K562 (cell line): ENCODE results near the gene DAB2IP. TPM values are rescaled to one million over a fixed set of nuclear protein-coding genes. Genes with fewer than 3 reads are reported as not detected.

ENCODE experiments used
- ATAC-seq: fragments of 200-7000 bp; cut with Tn5 transposase; 3 replicates; pipeline ENCODE4 v1.9.1; 2020; ENCODE audit warnings: moderate library complexity
- BruUV-seq: library from RNA; stranded (reverse); fragments of 400-500 nt; replicated peaks from 2 replicates; lab custom pipeline; 2021; lab: Mats Ljungman, UMichigan
- CTCF ChIA-PET: fragments of 300-600 bp; formaldehyde crosslinking; extraction: SDS; loops from one replicate; lab custom pipeline; 2021; ENCODE audit warnings: low intra/inter-chr PET ratio; lab: Yijun Ruan, JAX
- POLR2A ChIA-PET: fragments of 300-600, 350-650 bp; sonication (Branson Sonifier 250); formaldehyde crosslinking; extraction: SDS; loops from one replicate; lab custom pipeline; 2021; ENCODE audit warnings: antibody characterized with exemption, inconsistent platforms; lab: Yijun Ruan, JAX
- DNase-seq, 4 experiments: peaks; one replicate each; pipeline versions ENCODE4 v3.0.0 to v3.0.0-alpha.2; 2011 to 2018; ENCODE audit warnings: low spot score in 3 of 4, mixed read lengths in 3 of 4; ENCODE audit errors: extremely low read depth in 1 of 4
- FAIRE-seq: peaks from 2 replicates; lab custom pipeline; 2011; peaks lifted over from hg19 to GRCh38; lab: Jason Lieb, UNC
- H2AFZ ChIP-seq: 2 replicates; pipeline ENCODE4 v1.6.0; 2011; ENCODE audit warnings: low read depth, low read length, control low read depth, inconsistent platforms
- H3K27ac ChIP-seq: fragments of 200-600 bp; 3 replicates; pipeline ENCODE4 v1.8.0; 2011; ENCODE audit warnings: low read depth, mild to moderate bottlenecking, control low read depth, inconsistent platforms, low read length, moderate library complexity, mixed read lengths; ENCODE audit errors: extremely low read depth
- H3K27me3 ChIP-seq, 2 experiments: fragments of 300-600 bp in 1 of 2; 2 replicates in 1 of 2; 3 replicates in 1 of 2; pipeline versions ENCODE4 v1.6.0 to v1.8.0; 2011; ENCODE audit warnings: inconsistent platforms in 2 of 2, low read length in 2 of 2, mild to moderate bottlenecking in 1 of 2, mixed read lengths in 1 of 2, moderate library complexity in 1 of 2; ENCODE audit not compliant: control insufficient read depth in 2 of 2, insufficient read depth in 2 of 2
- H3K36me3 ChIP-seq: fragments of 300-600 bp; 3 replicates; pipeline ENCODE4 v1.8.0; 2011; ENCODE audit warnings: mild to moderate bottlenecking, low read length, inconsistent platforms; ENCODE audit not compliant: control insufficient read depth, insufficient read depth
- H3K4me1 ChIP-seq, 2 experiments: fragments of 200-600 bp in 1 of 2; replicated peaks in 1 of 2; 2 replicates in 1 of 2; 3 replicates in 1 of 2; pipeline versions ENCODE4 v1.5.1 to v1.8.0; 2011; ENCODE audit warnings: inconsistent platforms in 2 of 2, low read length in 2 of 2, mild to moderate bottlenecking in 1 of 2, mixed read lengths in 1 of 2, moderate library complexity in 1 of 2; ENCODE audit not compliant: control insufficient read depth in 2 of 2, insufficient read depth in 2 of 2
- H3K4me2 ChIP-seq: 2 replicates; pipeline ENCODE4 v1.6.1; 2011; ENCODE audit warnings: low read length, control low read depth, inconsistent platforms, mixed read lengths; ENCODE audit not compliant: insufficient read depth
- H3K4me3 ChIP-seq: fragments of 200-600 bp; sonication (generic), shearing (Covaris generic); 2 replicates; pipeline ENCODE4 v1.5.1; 2016; ENCODE audit warnings: control low read depth, inconsistent platforms
- H3K79me2 ChIP-seq: fragments of 200-600 bp; 3 replicates; pipeline ENCODE4 v1.8.0; 2011; ENCODE audit warnings: low read length, inconsistent platforms; ENCODE audit not compliant: control insufficient read depth, insufficient read depth
- H3K9ac ChIP-seq, 2 experiments: 2 replicates each; pipeline versions ENCODE4 v1.6.0 to v1.6.1; 2011; ENCODE audit warnings: low read depth in 2 of 2, low read length in 2 of 2, control low read depth in 1 of 2, inconsistent platforms in 1 of 2, mild to moderate bottlenecking in 1 of 2, mixed read lengths in 1 of 2; ENCODE audit not compliant: insufficient read depth in 1 of 2
- H3K9me1 ChIP-seq: one replicate; pipeline ENCODE4 v1.6.0; 2011; ENCODE audit warnings: inconsistent platforms, mild to moderate bottlenecking, low read length, moderate library complexity; ENCODE audit not compliant: control insufficient read depth, insufficient read depth
- H3K9me3 ChIP-seq: replicated peaks from 2 replicates; pipeline ENCODE4 v1.5.1; 2011; ENCODE audit warnings: low read depth, low read length, inconsistent platforms; ENCODE audit not compliant: control insufficient read depth, insufficient read depth
- H4K20me1 ChIP-seq: replicated peaks from 2 replicates; pipeline ENCODE4 v1.6.1; 2011; ENCODE audit warnings: low read length, inconsistent platforms, mixed read lengths; ENCODE audit not compliant: control insufficient read depth, insufficient read depth
- AFF1 ChIP-seq, 2 experiments: fragments of 450-650 bp; IDR thresholded peaks; 2 replicates each; pipeline ENCODE4 v1.6.1; 2018; ENCODE audit warnings: mild to moderate bottlenecking in 2 of 2, low read depth in 1 of 2; ENCODE audit not compliant: partially characterized antibody in 2 of 2
- E2F8 ChIP-seq: fragments of 450-650 bp; IDR thresholded peaks from 2 replicates; pipeline ENCODE4 v1.7.1; 2018; ENCODE audit warnings: mild to moderate bottlenecking, low read depth; ENCODE audit not compliant: partially characterized antibody
- SETDB1 ChIP-seq: IDR thresholded peaks from one replicate; pipeline ENCODE4 v1.6.1; 2012; ENCODE audit warnings: low read length, control low read depth, inconsistent platforms
- SNRNP70 ChIP-seq: fragments of 200-400 bp; formaldehyde crosslinking; optimal IDR thresholded peaks from 2 replicates; pipeline ENCODE3; 2017; ENCODE audit warnings: low read depth, low read length
- ZFP1 ChIP-seq: fragments of 450-650 bp; formaldehyde crosslinking; IDR thresholded peaks from 2 replicates; pipeline ENCODE4 v1.4.0; 2020; ENCODE audit warnings: mild to moderate bottlenecking, mixed read lengths
- WGBS: fragments of 100-300 bp; shearing (Covaris generic); methylation state at CpG from one replicate; pipeline ENCODE4 v1.1.6; 2016; ENCODE audit warnings: low coverage, mixed read lengths; ENCODE audit not compliant: insufficient coverage; ENCODE audit errors: missing lambda C conversion rate; 5-methylcytosine and 5-hydroxymethylcytosine counted together
- in situ Hi-C: fragments of 300-500 bp; cut with MboI; formaldehyde crosslinking; loops from 4 replicates; pipeline ENCODE4 v1.15.0; 2018; ENCODE audit warnings: inconsistent platforms, mixed read lengths
- intact Hi-C: fragments of 100-400 bp; cut with micrococcal nuclease; formaldehyde crosslinking; loops from 2 replicates; pipeline ENCODE4 v1.14.2; 2022
- polyA plus RNA-seq, 8 experiments: library from polyadenylated mRNA; depleted of rRNA in 4 of 8; stranded (reverse) in 5 of 8; unstranded in 3 of 8; fragments of >200 nt; fragmentation: Nextera tagmentation in 2 of 8; fragmentation: Illumina TruSeq in 1 of 8; extraction: Ambion mirVana in 2 of 8; extraction: Trizol in 1 of 8; gene quantifications; 2 replicates each; pipeline versions ENCODE4 v1.2.1 to v1.2.3, GENCODE V29; 2011 to 2014; ENCODE audit warnings: inconsistent platforms in 1 of 8, missing spikeins in 1 of 8
- total RNA-seq, 7 experiments: library from RNA; depleted of rRNA in 6 of 7; stranded (reverse); fragments of >200 nt in 6 of 7; fragmentation: Illumina TruSeq in 2 of 7; extraction: Trizol in 2 of 7; gene quantifications; 2 replicates each; pipeline versions ENCODE4 v1.2.1 to v1.2.3, GENCODE V29; 2011 to 2021; ENCODE audit warnings: low replicate concordance in 1 of 7
- TF ChIP-seq, protein P1 (sequence below): sonication (generic); formaldehyde crosslinking; IDR thresholded peaks from 2 replicates; pipeline ENCODE4 v1.9.0; 2022; ENCODE audit warnings: mild to moderate bottlenecking, missing genetic modification reagents

DAB2IP gene
- total and polyA plus RNA-seq, 9 of the 15 experiments (the other 6 are each of a cell fraction or from before 2014, with no cell fraction given), result 0.04 to 0.31 (median 0.08) TPM; not detected in 5

DNA sequence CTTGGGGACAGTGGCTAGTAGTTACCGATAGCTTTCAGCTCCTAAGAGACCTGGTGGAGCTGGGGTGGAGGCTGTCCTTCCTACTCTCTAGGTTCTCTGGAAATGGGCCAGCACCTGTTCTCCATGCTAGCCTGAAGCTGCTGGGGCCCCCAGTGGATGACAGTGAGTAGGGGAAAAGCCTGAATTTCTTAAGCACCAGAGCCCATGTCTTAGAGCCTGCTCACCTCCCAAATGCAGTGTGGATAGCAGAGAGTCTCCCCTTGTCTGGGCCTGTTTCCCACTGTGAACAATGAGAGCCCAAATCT lies 105.8 kb downstream of the DAB2IP start (continued):
- TF ChIP-seq E2F8 (no peak), ZFP1 (no peak)

GRCh38 chr9:121758693-121759092 lies 107.3 kb downstream of the DAB2IP start:
- Histone ChIP-seq H3K9me3 (no peaks in the 10 kb centered on the region), H3K27me3 (peaks cover 0 to 86% of the 10 kb centered on the region in 2 experiments; a peak in 3 of 5 replicates), H2AFZ (no peak overlapping the region), H4K20me1 (peaks cover 36% of the 10 kb centered on the region), H3K4me1 (no peaks in the 10 kb centered on the region), H3K9me1 (peaks cover 3% of the 10 kb centered on the region), H3K36me3 (no peaks in the 10 kb centered on the region), H3K9ac (no peak overlapping the region), H3K79me2 (no peaks in the 10 kb centered on the region), H3K4me3 (no peak overlapping the region), H3K4me2 (no peak overlapping the region), H3K27ac (no peak overlapping the region)
- CTCF ChIA-PET, result no interaction called here
- DNase-seq, result no peak
- no peak for FAIRE-seq
- BruUV-seq, result no TSS peak
- 0% methylated on average over 9 of the region's 9 CpGs for WGBS
- intact Hi-C loops (no loop called here), in situ Hi-C loops (no loop called here)
- POLR2A ChIA-PET, result no interaction called here
- no peak for ATAC-seq
- TF ChIP-seq, protein P1, sequence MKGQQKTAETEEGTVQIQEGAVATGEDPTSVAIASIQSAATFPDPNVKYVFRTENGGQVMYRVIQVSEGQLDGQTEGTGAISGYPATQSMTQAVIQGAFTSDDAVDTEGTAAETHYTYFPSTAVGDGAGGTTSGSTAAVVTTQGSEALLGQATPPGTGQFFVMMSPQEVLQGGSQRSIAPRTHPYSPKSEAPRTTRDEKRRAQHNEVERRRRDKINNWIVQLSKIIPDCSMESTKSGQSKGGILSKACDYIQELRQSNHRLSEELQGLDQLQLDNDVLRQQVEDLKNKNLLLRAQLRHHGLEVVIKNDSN (CRISPR knock-in tag), result no peak
- TF ChIP-seq SETDB1, result no peak
- no peak for TF ChIP-seq SNRNP70
- no peak for TF ChIP-seq AFF1 (IDR thresholded peaks at IDR 0.05; ENCODE audit: low read depth in 1 of 2, partially characterized antibody in 2 of 2)
